Type B pancreatic cell (in vitro differentiated cells): ENCODE data around the gene PKIB. TPM values are rescaled to one million over a fixed set of nuclear protein-coding genes. Genes with fewer than 3 reads are reported as not detected.

Experiments used
- DNase-seq: peaks from one replicate; pipeline ENCODE4 v3.0.0; 2021; ENCODE audit warnings: mixed read lengths; ENCODE audit not compliant: unreplicated experiment; ENCODE audit errors: extremely low spot score
- H3K27ac Mint-ChIP-seq: 2 replicates; pipeline ENCODE4 v1.8.0; 2021; ENCODE audit warnings: mild to moderate bottlenecking, mixed read lengths
- H3K27me3 Mint-ChIP-seq: 2 replicates; pipeline ENCODE4 v1.8.0; 2021; ENCODE audit warnings: mixed read lengths
- H3K36me3 Mint-ChIP-seq: 2 replicates; pipeline ENCODE4 v1.8.0; 2021; ENCODE audit warnings: mixed read lengths
- H3K4me1 Mint-ChIP-seq: one replicate; pipeline ENCODE4 v1.8.0; 2021; ENCODE audit warnings: mixed read lengths; ENCODE audit not compliant: unreplicated experiment
- H3K4me3 Mint-ChIP-seq: 2 replicates; pipeline ENCODE4 v1.8.0; 2021; ENCODE audit warnings: mild to moderate bottlenecking, mixed read lengths
- H3K9me3 Mint-ChIP-seq: 2 replicates; pipeline ENCODE4 v1.8.0; 2021; ENCODE audit warnings: mixed read lengths
- total RNA-seq: library from RNA; stranded (reverse); gene quantifications from 2 replicates; pipeline ENCODE4 v1.2.1, GENCODE V29; 2021; ENCODE audit warnings: low replicate concordance
- TF ChIP-seq, protein P1 (sequence below): fragments of 200-600 bp; sonication (generic); conservative IDR thresholded peaks from 2 replicates; pipeline ENCODE4 v1.5.0; 2021; ENCODE audit warnings: antibody characterized with exemption, mild to moderate bottlenecking

Gene PKIB
- total RNA-seq, 1 donor from 2014 or later: 31.7 TPM

DNA sequence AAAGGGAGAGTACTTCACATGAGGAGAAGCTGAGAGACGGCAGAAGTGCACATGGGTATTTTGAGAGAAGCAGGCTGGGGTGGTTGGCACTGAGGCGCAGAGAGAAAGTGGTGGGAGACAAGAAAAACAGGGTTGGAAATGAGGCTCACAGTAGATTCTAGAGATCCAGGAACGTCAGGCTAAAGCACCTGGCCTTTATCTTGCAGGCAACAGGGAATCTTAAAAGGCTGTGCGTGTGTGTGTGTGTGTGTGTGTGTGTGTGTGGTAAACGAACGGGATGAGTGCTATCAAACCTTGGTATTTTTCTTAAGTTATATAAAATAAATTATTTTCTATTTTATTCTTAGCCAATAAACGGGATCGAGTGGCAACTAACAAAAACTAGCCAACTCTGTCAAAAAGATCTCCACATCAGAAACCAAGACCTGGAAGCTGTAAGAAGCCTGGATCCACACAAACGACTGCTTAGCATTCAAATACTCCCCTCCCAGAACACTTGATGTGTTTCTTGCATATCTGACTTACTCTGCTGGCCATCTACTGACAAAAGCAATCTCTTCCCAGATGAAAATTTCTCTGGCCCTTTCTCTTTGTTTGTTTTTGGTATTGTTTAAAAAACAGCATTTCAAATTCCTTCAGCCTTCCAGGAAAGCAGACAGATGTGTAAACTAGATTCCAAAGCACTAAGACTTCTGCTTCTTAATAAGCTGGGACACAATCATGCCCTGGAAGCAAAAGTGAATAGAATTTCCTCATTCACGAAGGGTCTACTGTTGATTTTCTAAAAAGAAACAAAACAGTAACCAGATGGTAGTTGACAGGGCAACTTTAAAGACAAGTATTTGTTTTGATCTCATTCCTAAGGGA lies 124.6 kb downstream of the PKIB start:
- TF ChIP-seq, protein P1, sequence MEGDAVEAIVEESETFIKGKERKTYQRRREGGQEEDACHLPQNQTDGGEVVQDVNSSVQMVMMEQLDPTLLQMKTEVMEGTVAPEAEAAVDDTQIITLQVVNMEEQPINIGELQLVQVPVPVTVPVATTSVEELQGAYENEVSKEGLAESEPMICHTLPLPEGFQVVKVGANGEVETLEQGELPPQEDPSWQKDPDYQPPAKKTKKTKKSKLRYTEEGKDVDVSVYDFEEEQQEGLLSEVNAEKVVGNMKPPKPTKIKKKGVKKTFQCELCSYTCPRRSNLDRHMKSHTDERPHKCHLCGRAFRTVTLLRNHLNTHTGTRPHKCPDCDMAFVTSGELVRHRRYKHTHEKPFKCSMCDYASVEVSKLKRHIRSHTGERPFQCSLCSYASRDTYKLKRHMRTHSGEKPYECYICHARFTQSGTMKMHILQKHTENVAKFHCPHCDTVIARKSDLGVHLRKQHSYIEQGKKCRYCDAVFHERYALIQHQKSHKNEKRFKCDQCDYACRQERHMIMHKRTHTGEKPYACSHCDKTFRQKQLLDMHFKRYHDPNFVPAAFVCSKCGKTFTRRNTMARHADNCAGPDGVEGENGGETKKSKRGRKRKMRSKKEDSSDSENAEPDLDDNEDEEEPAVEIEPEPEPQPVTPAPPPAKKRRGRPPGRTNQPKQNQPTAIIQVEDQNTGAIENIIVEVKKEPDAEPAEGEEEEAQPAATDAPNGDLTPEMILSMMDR: no peak
- Mint-ChIP-seq H3K4me3 (peak overlapping the region; percentile 29), H3K9me3 (no peaks in the 10 kb centered on the region), H3K27ac (peak overlapping the region; percentile 16), H3K36me3 (no peaks in the 10 kb centered on the region), H3K27me3 (no peaks in the 10 kb centered on the region), H3K4me1 (peaks cover 16% of the 10 kb centered on the region)
- DNase-seq: no peak

DNA sequence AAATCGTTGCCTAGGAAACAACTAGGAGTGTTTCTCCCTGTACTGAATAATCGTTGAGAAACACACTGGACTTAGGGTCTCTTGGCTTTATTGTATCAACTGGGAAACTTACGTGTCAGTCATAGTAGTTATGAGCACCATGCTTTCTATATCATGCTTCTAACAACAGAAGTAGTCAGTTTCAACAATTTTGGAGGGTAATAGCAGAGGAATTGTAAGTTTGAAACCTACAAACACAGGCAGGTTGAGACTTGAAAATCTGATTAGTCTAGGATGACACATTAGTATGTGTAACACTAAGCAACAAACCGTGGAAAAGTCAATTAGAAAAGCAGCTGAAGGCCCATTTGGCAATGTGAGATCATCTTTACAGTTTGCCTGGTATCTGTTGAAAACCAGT lies 125.4 kb downstream of the PKIB start:
- peak overlapping the region; percentile 11 for H3K27ac Mint-ChIP-seq
- no peaks in the 10 kb centered on the region for H3K9me3 Mint-ChIP-seq
- TF ChIP-seq, protein P1: no peak
- peaks cover 16% of the 10 kb centered on the region for H3K4me1 Mint-ChIP-seq
- H3K36me3 Mint-ChIP-seq: no peaks in the 10 kb centered on the region
- H3K27me3 Mint-ChIP-seq: no peaks in the 10 kb centered on the region
- DNase-seq: no peak
- no peak overlapping the region for H3K4me3 Mint-ChIP-seq

DNA sequence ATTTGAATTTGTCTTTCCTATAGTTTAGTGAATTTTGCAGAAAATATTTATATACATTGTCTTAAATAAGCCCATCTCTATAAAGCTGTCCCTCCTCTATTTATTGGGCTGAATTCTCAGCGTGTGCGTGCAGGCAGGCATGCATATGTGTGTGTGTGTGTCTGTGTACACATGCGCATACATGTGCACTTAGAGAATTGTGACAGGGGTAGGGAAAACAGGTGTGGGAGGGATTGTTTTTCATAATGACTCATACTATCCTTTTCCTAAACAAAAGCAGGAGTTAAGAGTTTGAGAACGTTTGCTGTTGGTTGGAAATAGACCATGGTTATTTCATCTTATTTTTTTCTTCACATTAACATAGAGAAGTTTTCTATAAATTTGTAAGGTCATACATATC lies 126.0 kb downstream of the PKIB start:
- no peak for DNase-seq
- Mint-ChIP-seq H3K4me3 (no peak overlapping the region), H3K27ac (no peak overlapping the region), H3K4me1 (peaks cover 16% of the 10 kb centered on the region), H3K36me3 (no peaks in the 10 kb centered on the region), H3K9me3 (no peaks in the 10 kb centered on the region), H3K27me3 (no peaks in the 10 kb centered on the region)
- TF ChIP-seq, protein P1: no peak

DNA sequence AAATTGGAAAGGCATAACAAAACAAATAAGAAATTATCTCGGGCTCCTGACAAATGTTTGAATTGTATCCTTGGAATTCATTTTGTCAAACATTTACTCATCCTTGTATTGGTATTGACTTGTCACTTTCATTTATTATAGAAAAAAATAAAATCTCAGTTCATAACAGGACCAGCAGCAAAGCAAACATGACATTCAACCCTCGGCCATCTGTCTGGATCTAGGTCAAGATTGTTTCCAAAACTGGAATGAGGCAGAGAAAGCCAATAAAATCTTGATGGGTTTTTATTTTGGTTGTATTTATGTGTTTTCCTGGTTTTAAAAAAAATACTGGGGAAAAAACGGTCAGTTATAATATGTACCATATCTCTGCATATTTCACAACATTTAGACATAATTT lies 126.4 kb downstream of the PKIB start:
- Mint-ChIP-seq H3K27ac (no peak overlapping the region), H3K36me3 (no peaks in the 10 kb centered on the region), H3K4me1 (peaks cover 16% of the 10 kb centered on the region), H3K4me3 (no peak overlapping the region), H3K9me3 (no peaks in the 10 kb centered on the region), H3K27me3 (no peaks in the 10 kb centered on the region)
- DNase-seq: no peak
- TF ChIP-seq, protein P1: no peak

DNA sequence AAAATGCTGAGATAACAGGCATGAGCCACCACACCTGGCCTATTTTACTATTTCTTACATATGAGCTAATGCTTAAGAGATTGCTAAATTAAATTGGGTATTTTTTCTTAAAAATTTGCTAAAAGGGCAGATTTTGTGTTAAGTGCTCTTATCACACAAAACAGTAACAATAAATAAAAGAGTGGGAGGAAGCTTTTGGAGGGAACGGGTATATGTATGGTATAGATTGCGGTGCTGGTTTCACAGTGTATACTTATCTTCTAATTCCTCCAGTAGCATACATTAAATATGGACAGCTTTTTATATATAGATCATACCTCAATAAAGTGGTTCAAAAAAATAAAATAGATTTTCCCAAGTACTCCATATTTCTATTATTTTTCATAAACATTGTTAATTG lies 129.9 kb downstream of the PKIB start:
- H3K9me3 Mint-ChIP-seq: no peaks in the 10 kb centered on the region
- H3K36me3 Mint-ChIP-seq: no peaks in the 10 kb centered on the region
- TF ChIP-seq, protein P1: no peak
- no peak overlapping the region for H3K4me3 Mint-ChIP-seq
- no peaks in the 10 kb centered on the region for H3K27me3 Mint-ChIP-seq
- H3K27ac Mint-ChIP-seq: no peak overlapping the region
- DNase-seq: no peak
- H3K4me1 Mint-ChIP-seq: peaks cover 12% of the 10 kb centered on the region
